ENCODE measurements around the gene SPEF1. TPM values are rescaled to one million over a fixed set of nuclear protein-coding genes. Genes with fewer than 3 reads are reported as not detected.

The SPEF1 gene
- total RNA-seq, 1 donor from 2014 or later = not detected

- Mint-ChIP-seq H3K27ac (ENCODE audit: unreplicated experiment) (no peak overlapping the region), H3K4me3 (ENCODE audit: unreplicated experiment) (no peak overlapping the region), H3K27me3 (ENCODE audit: unreplicated experiment) (no peaks in the 10 kb centered on the region), H3K4me1 (ENCODE audit: unreplicated experiment) (peaks cover 23% of the 10 kb centered on the region), H3K36me3 (ENCODE audit: unreplicated experiment) (peaks cover 13% of the 10 kb centered on the region), H3K9me3 (ENCODE audit: unreplicated experiment) (no peaks in the 10 kb centered on the region)
- TF ChIP-seq CTCF (IDR thresholded peaks at IDR 0.05) = no peak
- DNase-seq (ENCODE audit: extremely low spot score, unreplicated experiment) = no peak
Measured at GRCh38 chr20:3823881-3824280, 42.6 kb upstream of the SPEF1 start.

- no peak for TF ChIP-seq CTCF (IDR thresholded peaks at IDR 0.05)
- Mint-ChIP-seq H3K27ac (ENCODE audit: unreplicated experiment) (peak overlapping the region; percentile 98), H3K4me1 (ENCODE audit: unreplicated experiment) (peaks cover 32% of the 10 kb centered on the region), H3K9me3 (ENCODE audit: unreplicated experiment) (no peaks in the 10 kb centered on the region), H3K36me3 (ENCODE audit: unreplicated experiment) (peaks cover 9% of the 10 kb centered on the region), H3K27me3 (ENCODE audit: unreplicated experiment) (no peaks in the 10 kb centered on the region), H3K4me3 (ENCODE audit: unreplicated experiment) (peak overlapping the region; percentile 85)
- DNase-seq (ENCODE audit: extremely low spot score, unreplicated experiment) = no peak
Measured at GRCh38 chr20:3821996-3822395, 40.7 kb upstream of the SPEF1 start.

GRCh38 chr20:3820901-3821727 is 39.9 kb upstream of the SPEF1 start:
- Mint-ChIP-seq H3K27me3 (ENCODE audit: unreplicated experiment) (no peaks in the 10 kb centered on the region), H3K36me3 (ENCODE audit: unreplicated experiment) (peaks cover 7% of the 10 kb centered on the region), H3K4me3 (ENCODE audit: unreplicated experiment) (peak overlapping the region; percentile 85), H3K27ac (ENCODE audit: unreplicated experiment) (peak overlapping the region; percentile 98), H3K4me1 (ENCODE audit: unreplicated experiment) (peaks cover 39% of the 10 kb centered on the region), H3K9me3 (ENCODE audit: unreplicated experiment) (no peaks in the 10 kb centered on the region)
- DNase-seq (ENCODE audit: extremely low spot score, unreplicated experiment) = no peak
- TF ChIP-seq CTCF (IDR thresholded peaks at IDR 0.05) = no peak

- Mint-ChIP-seq H3K4me1 (ENCODE audit: unreplicated experiment) (peaks cover 39% of the 10 kb centered on the region), H3K4me3 (ENCODE audit: unreplicated experiment) (peak within 1 kb of the TSS; percentile 85), H3K36me3 (ENCODE audit: unreplicated experiment) (peaks cover 7% of the 10 kb centered on the region), H3K9me3 (ENCODE audit: unreplicated experiment) (no peaks in the 10 kb centered on the region), H3K27me3 (ENCODE audit: unreplicated experiment) (no peaks in the 10 kb centered on the region), H3K27ac (ENCODE audit: unreplicated experiment) (peak within 1 kb of the TSS; percentile 98)
- TF ChIP-seq CTCF (IDR thresholded peaks at IDR 0.05) = peak; percentile 100
- peak; percentile 97 for DNase-seq (ENCODE audit: extremely low spot score, unreplicated experiment)
Measured at GRCh38 chr20:3820048-3820900, 39.0 kb upstream of the SPEF1 start, which contains the start of gene AP5S1. Gene AP5S1, plus strand, starts transcription at chr20:3820547. Its CDS starts 1,571 bp downstream, at chr20:3822118.

Data from osteocyte (in vitro differentiated cells).